ENCODE data around the gene MAGI1.

DNA sequence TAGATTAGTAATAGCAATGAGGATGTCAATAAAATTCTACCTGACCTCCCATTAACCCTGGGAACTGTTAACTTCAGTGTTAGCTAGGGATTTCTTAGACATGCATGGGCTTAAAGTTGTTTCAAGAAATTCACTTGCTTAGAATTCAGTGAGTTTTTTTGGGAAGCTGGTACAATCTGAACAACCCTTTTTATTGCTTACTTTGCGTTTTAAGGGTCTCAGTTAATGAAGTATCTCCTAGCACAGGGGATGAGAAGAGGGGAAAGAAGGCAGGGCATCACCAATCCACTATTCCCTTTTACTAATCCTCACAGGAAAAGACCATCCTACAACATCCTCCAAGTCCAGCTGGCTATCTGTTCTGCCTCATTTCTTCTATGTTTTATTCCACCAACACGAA is 334.9 kb downstream of the MAGI1 start:
- TF ChIP-seq POLR2A (IDR thresholded peaks at IDR 0.05): no peak
- TF ChIP-seq, protein P1, sequence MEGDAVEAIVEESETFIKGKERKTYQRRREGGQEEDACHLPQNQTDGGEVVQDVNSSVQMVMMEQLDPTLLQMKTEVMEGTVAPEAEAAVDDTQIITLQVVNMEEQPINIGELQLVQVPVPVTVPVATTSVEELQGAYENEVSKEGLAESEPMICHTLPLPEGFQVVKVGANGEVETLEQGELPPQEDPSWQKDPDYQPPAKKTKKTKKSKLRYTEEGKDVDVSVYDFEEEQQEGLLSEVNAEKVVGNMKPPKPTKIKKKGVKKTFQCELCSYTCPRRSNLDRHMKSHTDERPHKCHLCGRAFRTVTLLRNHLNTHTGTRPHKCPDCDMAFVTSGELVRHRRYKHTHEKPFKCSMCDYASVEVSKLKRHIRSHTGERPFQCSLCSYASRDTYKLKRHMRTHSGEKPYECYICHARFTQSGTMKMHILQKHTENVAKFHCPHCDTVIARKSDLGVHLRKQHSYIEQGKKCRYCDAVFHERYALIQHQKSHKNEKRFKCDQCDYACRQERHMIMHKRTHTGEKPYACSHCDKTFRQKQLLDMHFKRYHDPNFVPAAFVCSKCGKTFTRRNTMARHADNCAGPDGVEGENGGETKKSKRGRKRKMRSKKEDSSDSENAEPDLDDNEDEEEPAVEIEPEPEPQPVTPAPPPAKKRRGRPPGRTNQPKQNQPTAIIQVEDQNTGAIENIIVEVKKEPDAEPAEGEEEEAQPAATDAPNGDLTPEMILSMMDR (IDR thresholded peaks at IDR 0.05): no peak

Measured in vagina (tissue), 2 donors.